TTC549 (cell line): Measurements from ENCODE around the gene AKR1C8.

ENCODE experiments used
- FAIRE-seq: peaks from 2 replicates; lab custom pipeline; 2012; peaks lifted over from hg19 to GRCh38; lab: Jason Lieb, UNC

AKR1C8 gene

GRCh38 chr10:5107860-5108526, 77.0 kb downstream of the AKR1C8 start:
- no peak for FAIRE-seq

GRCh38 chr10:5106553-5106952, 78.4 kb downstream of the AKR1C8 start:
- no peak for FAIRE-seq

- FAIRE-seq: no peak
These were observed 79.3 kb downstream of the AKR1C8 start for GRCh38 chr10:5105626-5106025.
